ENCODE results near the gene ISG15. TPM values are rescaled to one million over a fixed set of nuclear protein-coding genes. Genes with fewer than 3 reads are reported as not detected.

Gene ISG15
- total and polyA plus RNA-seq, 9 of the 15 experiments (the other 6 are each of a cell fraction or from before 2014, with no cell fraction given) = 0.40 to 58.3 (median 12.2) TPM

GRCh38 chr1:1044455-1045078 is 31.3 kb downstream of the ISG15 start:
- Histone ChIP-seq H3K4me3 (no peak overlapping the region), H3K9me1 (ENCODE audit: control insufficient read depth, insufficient read depth, low read length) (no peaks in the 10 kb centered on the region), H3K9ac (ENCODE audit: insufficient read depth in 1 of 2, low read depth in 2 of 2, low read length in 2 of 2) (peak overlapping the region in 1 of 2 experiments; percentile 35; a peak in 2 of 4 replicates), H3K27ac (ENCODE audit: extremely low read depth, low read depth, low read length) (no peak overlapping the region), H3K4me2 (ENCODE audit: insufficient read depth, low read length) (no peak overlapping the region), H4K20me1 (replicated peaks; ENCODE audit: control insufficient read depth, insufficient read depth, low read length) (no peaks in the 10 kb centered on the region; the same call in 1 of the 2 replicates), H3K79me2 (ENCODE audit: control insufficient read depth, insufficient read depth, low read length) (no peaks in the 10 kb centered on the region; the same call in 2 of the 3 replicates), H2AFZ (ENCODE audit: low read depth, low read length) (no peak overlapping the region), H3K36me3 (ENCODE audit: control insufficient read depth, insufficient read depth, low read length) (peaks cover 73% of the 10 kb centered on the region; the same call in 2 of the 3 replicates), H3K27me3 (ENCODE audit: control insufficient read depth in 2 of 2, insufficient read depth in 2 of 2, low read length in 2 of 2) (no peaks in the 10 kb centered on the region), H3K4me1 (replicated peaks in 1 of 2; ENCODE audit: control insufficient read depth in 2 of 2, insufficient read depth in 2 of 2, low read length in 2 of 2) (peaks cover 8 to 61% of the 10 kb centered on the region in 2 experiments; a peak in 4 of 5 replicates), H3K9me3 (replicated peaks; ENCODE audit: control insufficient read depth, insufficient read depth, low read depth, low read length) (no peaks in the 10 kb centered on the region)
- 91% methylated on average over 34 of the region's 34 CpGs for WGBS (ENCODE audit: insufficient coverage, low coverage, missing lambda C conversion rate)
- CTCF ChIA-PET (ENCODE audit: low intra/inter-chr PET ratio) = no interaction called here
- peak; percentile 46 for FAIRE-seq
- POLR2A ChIA-PET = interaction anchor here (0.5 to 1.2 kb wide), 2 partner anchors 13 to 392 kb away, joined by 3 read pairs; no protein-coding TSS in a partner anchor
- no peak for ATAC-seq
- no TSS peak for BruUV-seq (replicated peaks)
- TF ChIP-seq CEBPB (tag; IDR thresholded peaks at IDR 0.05) = peak; percentile 40; the same call in 1 of the 2 replicates
- peak; percentile 30; the same call in 1 of the 2 replicates for TF ChIP-seq EGR1 (conservative IDR thresholded peaks at IDR 0.05)
- TF ChIP-seq CHCHD3 (CRISPR knock-in tag; IDR thresholded peaks at IDR 0.05) = no peak
- intact Hi-C loops (cut with micrococcal nuclease) (no loop called here), in situ Hi-C loops (cut with MboI) (no loop called here)
- DNase-seq (ENCODE audit: extremely low read depth in 1 of 4, low spot score in 3 of 4) = no peak

- Histone ChIP-seq H4K20me1 (replicated peaks; ENCODE audit: control insufficient read depth, insufficient read depth, low read length) (no peaks in the 10 kb centered on the region; the same call in 1 of the 2 replicates), H3K4me1 (replicated peaks in 1 of 2; ENCODE audit: control insufficient read depth in 2 of 2, insufficient read depth in 2 of 2, low read length in 2 of 2) (peaks cover 5 to 55% of the 10 kb centered on the region in 2 experiments; a peak in 4 of 5 replicates), H3K9me1 (ENCODE audit: control insufficient read depth, insufficient read depth, low read length) (no peaks in the 10 kb centered on the region), H3K9ac (ENCODE audit: insufficient read depth in 1 of 2, low read depth in 2 of 2, low read length in 2 of 2) (peak overlapping the region in 1 of 2 experiments; percentile 36; a peak in 2 of 4 replicates), H3K27me3 (ENCODE audit: control insufficient read depth in 2 of 2, insufficient read depth in 2 of 2, low read length in 2 of 2) (no peaks in the 10 kb centered on the region), H3K79me2 (ENCODE audit: control insufficient read depth, insufficient read depth, low read length) (no peaks in the 10 kb centered on the region; the same call in 2 of the 3 replicates), H3K27ac (ENCODE audit: extremely low read depth, low read depth, low read length) (no peak overlapping the region), H3K4me3 (no peak overlapping the region), H3K36me3 (ENCODE audit: control insufficient read depth, insufficient read depth, low read length) (peaks cover 76% of the 10 kb centered on the region; the same call in 2 of the 3 replicates), H3K4me2 (ENCODE audit: insufficient read depth, low read length) (no peak overlapping the region), H3K9me3 (replicated peaks; ENCODE audit: control insufficient read depth, insufficient read depth, low read depth, low read length) (no peaks in the 10 kb centered on the region), H2AFZ (ENCODE audit: low read depth, low read length) (no peak overlapping the region)
- ChIA-PET CTCF (ENCODE audit: low intra/inter-chr PET ratio) (no interaction called here), POLR2A (no interaction called here)
- ATAC-seq (no peak), DNase-seq (ENCODE audit: extremely low read depth in 1 of 4, low spot score in 3 of 4) (no peak), FAIRE-seq (no peak)
- in situ Hi-C loops (cut with MboI) = no loop called here
- intact Hi-C loops (cut with micrococcal nuclease) = no loop called here
- no TSS peak for BruUV-seq (replicated peaks)
- WGBS (ENCODE audit: insufficient coverage, low coverage, missing lambda C conversion rate) = 95% methylated on average over 23 of the region's 23 CpGs
- TF ChIP-seq ZNF354B (CRISPR knock-in tag; IDR thresholded peaks at IDR 0.05) (no peak), CHD1 (IDR thresholded peaks at IDR 0.05; ENCODE audit: low read length) (no peak), ZNF75A (CRISPR knock-in tag; IDR thresholded peaks at IDR 0.05) (no peak), RBM17 (IDR thresholded peaks at IDR 0.05; ENCODE audit: borderline replicate concordance, low read depth, low read length) (no peak), NEUROD1 (IDR thresholded peaks at IDR 0.05; ENCODE audit: borderline replicate concordance, low read depth, low read length, partially characterized antibody) (no peak)
- TF ChIP-seq, protein P1, sequence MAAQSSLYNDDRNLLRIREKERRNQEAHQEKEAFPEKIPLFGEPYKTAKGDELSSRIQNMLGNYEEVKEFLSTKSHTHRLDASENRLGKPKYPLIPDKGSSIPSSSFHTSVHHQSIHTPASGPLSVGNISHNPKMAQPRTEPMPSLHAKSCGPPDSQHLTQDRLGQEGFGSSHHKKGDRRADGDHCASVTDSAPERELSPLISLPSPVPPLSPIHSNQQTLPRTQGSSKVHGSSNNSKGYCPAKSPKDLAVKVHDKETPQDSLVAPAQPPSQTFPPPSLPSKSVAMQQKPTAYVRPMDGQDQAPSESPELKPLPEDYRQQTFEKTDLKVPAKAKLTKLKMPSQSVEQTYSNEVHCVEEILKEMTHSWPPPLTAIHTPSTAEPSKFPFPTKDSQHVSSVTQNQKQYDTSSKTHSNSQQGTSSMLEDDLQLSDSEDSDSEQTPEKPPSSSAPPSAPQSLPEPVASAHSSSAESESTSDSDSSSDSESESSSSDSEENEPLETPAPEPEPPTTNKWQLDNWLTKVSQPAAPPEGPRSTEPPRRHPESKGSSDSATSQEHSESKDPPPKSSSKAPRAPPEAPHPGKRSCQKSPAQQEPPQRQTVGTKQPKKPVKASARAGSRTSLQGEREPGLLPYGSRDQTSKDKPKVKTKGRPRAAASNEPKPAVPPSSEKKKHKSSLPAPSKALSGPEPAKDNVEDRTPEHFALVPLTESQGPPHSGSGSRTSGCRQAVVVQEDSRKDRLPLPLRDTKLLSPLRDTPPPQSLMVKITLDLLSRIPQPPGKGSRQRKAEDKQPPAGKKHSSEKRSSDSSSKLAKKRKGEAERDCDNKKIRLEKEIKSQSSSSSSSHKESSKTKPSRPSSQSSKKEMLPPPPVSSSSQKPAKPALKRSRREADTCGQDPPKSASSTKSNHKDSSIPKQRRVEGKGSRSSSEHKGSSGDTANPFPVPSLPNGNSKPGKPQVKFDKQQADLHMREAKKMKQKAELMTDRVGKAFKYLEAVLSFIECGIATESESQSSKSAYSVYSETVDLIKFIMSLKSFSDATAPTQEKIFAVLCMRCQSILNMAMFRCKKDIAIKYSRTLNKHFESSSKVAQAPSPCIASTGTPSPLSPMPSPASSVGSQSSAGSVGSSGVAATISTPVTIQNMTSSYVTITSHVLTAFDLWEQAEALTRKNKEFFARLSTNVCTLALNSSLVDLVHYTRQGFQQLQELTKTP (IDR thresholded peaks at IDR 0.05; ENCODE audit: low read depth in 1 of 2, partially characterized antibody in 2 of 2) = no peak
- TF ChIP-seq, protein P2, sequence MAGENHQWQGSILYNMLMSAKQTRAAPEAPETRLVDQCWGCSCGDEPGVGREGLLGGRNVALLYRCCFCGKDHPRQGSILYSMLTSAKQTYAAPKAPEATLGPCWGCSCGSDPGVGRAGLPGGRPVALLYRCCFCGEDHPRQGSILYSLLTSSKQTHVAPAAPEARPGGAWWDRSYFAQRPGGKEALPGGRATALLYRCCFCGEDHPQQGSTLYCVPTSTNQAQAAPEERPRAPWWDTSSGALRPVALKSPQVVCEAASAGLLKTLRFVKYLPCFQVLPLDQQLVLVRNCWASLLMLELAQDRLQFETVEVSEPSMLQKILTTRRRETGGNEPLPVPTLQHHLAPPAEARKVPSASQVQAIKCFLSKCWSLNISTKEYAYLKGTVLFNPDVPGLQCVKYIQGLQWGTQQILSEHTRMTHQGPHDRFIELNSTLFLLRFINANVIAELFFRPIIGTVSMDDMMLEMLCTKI (IDR thresholded peaks at IDR 0.05; ENCODE audit: partially characterized antibody) = no peak
These were observed 31.8 kb downstream of the ISG15 start for GRCh38 chr1:1045129-1045528.
